Metanephros (tissue), 2 donors: ENCODE results near the gene PLS1. TPM values are rescaled to one million over a fixed set of nuclear protein-coding genes. Genes with fewer than 3 reads are reported as not detected.

ENCODE experiments used
- small RNA-seq: library from RNA; depleted of rRNA; stranded (forward); fragments of <200 nt; gene quantifications from one replicate; pipeline ENCODE3, GENCODE V24; 2014; ENCODE audit warnings: low replicate concordance
- total RNA-seq: library from RNA; depleted of rRNA; stranded (reverse); fragments of >200 nt; gene quantifications from one replicate; pipeline ENCODE4 v1.2.3, GENCODE V29; 2014

PLS1 gene
- total RNA-seq, result 14.1 TPM

GRCh38 chr3:142595951-142596725 is at the start of gene PLS1:
Gene PLS1, plus strand, starts transcription at chr3:142596393. Its CDS starts 67,845 bp downstream, at chr3:142664238.

DNA sequence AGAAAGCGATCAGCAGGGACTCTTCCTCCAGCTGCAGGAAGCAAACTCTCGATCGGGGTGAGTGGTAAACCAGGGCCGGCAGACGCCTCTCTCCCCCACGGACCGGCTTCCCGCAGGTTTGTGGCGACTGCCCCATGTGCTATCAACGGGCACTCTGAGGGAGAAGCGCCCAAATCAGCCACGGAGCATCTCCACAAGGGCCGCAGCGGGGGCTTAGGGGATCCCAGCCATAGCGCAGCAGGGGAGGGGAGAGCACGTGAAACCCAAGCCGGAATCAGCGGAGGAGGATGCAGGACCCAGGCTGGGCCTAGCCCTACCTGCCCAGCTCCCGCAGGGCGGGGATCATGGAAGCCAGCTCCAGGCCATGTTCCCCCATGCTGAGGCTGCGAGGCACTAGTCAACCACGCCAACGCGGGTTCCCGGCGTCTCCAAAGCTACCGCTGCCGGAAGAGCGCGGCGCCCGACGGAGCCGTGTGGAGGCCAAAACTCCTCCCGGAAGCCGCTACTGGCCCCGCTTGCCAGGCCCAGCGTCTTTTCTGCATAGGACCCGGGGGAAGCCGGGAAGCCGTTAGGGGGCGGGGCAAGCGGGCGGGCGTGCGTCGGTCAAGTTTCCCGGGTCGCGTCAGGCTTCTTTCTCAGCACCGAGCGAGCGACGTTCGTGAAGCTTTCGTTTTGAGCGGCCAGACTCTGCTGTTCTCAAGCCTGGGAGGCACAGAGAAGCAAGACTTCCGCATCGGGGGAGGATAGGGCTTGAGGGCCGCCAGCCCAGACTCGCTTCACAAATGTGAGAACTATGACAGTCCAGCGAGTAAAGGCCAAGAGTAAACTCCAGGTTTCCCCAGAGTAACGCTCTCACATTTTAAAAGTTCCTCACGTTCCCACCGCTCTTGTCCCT is 17.6 kb upstream of the PLS1 start, which contains the start of gene ATR:
TSS of gene ATR (minus strand) at position 405 of the 895 bp plus-strand sequence. CDS start at position 376, 29 bp downstream.

DNA sequence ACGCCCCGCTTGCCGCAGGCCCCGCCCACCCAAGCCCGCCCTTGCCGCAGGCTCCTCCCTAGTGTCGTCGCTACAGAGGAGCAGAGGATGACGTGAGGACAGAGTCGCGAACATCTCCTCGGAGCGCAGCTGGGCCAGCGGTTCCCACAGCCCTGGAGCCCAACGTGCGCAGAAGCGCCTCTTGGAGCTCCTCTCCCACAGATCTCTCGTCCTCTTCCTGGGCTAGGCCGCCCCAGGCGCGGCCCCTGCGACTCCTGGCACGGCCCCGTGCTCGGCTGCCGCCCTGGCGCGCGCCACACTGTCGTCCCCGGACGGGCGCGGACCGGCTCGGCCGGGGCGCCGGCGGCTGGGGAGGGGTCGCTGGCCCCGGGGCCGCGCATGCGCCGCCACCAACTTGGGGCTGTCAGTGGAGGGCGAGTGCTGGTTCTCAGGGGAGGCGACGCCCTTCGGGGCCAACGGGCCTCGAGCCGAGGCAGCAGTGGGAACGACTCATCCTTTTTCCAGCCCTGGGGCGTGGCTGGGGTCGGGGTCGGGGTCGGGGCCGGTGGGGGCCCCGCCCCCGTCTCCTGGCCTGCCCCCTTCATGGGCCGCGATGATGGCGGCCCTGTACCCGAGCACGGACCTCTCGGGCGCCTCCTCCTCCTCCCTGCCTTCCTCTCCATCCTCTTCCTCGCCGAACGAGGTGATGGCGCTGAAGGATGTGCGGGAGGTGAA is 127.9 kb downstream of the PLS1 start, which contains the start of gene TRPC1:
TSS of gene TRPC1 (plus strand) at position 67 of the 714 bp plus-strand sequence. CDS start at position 593, 526 bp downstream.

Small RNA genes within 50 kb of the gene (small RNA-seq; reads per million reads assigned to genes)
- gene RNA5SP143, result not detected

Other genes with a start within 250 kb of the PLS1 start
- gene XRN1, start 148.4 kb upstream of the PLS1 start, total RNA-seq, result 67.6 TPM
- gene ATR, start 17.7 kb upstream of the PLS1 start, total RNA-seq, result 28.5 TPM
- gene TRPC1, start 127.6 kb downstream of the PLS1 start, total RNA-seq, result 21.3 TPM